ELF-1 (cell line): ENCODE results near the gene POLR1H.

Experiments used
- DNase-seq: peaks from one replicate; pipeline ENCODE4 v3.0.0-alpha.2; 2016; ENCODE audit warnings: low read depth, low spot score

The POLR1H gene

DNA sequence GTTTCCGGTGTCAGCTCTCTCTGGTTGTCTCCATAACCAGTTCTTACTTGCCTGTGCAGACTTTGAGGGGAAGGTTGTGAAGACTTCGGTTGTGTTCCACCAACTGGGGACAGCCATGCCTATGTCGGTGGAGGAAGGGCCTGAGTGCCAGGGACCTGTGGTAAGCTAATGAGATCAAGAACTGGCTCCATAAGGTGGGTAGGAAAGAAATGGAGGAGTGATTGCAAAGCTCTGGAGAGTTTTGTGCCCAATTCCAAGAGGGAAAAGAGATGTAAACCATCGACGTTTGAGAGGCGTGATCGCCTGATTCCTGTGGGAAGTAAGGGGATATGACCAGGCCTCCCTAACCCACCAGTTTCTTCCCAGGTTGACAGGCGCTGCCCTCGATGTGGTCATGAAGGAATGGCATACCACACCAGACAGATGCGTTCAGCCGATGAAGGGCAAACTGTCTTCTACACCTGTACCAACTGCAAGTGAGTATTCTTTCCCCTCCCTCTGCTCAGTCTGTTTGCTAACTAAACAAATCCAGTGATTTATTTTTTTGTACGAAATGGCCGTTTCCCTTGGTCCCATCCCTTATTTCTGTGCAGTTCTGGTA, 893 bp downstream of the POLR1H start:
- DNase-seq, result no peak

DNA sequence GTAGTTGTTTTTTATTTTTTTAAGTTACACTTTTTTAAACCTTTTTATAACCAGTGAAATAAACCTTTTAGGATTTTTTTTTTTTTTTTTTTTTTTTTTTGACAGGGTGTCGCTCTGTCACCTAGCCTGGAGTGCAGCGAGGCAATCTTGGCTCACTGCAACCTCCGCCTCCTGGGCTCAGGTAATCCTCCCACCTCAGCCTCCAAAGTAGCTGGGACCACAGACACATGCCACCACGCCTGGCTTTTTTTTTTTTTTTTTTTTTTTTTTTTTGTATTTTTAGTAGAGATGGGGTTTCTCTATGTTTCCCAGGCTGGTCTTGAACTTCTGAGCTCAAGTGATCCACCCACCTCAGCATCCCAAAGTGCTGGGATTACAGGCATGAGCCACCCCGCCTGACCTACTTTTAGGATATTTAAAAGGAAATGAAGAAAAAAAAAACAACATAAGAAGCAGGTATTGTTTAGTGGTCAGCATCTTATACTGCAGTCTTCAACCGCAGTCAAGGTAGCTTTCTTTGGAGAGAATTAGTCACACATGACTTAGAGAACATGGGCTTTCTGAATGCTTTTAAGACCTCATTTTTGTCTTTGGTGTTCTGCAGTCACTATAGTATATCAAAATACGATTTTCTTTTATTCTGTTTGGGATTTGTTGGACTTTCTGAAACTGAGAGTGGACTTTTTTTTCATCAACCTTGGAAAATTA, 1.6 kb downstream of the POLR1H start:
- DNase-seq, result no peak

DNA sequence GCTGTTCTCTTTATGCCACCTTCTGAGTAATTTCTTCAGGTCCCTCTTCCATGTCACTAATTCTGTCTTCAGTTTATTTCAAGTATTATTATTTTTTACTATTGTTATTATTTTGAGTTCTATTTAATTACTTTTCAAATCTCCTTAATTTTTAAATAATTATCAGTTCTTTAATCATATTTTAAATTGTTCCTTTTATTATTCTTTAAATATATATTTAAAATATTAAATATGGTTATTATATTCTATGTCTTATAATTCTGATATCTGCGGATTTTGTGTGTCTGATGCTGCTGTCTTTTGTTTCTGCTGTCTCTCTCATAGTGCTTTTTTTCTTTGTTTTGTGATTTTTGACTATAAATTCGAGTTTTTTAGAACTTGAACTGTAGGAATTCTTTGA, 2.2 kb downstream of the POLR1H start:
- DNase-seq, result no peak

DNA sequence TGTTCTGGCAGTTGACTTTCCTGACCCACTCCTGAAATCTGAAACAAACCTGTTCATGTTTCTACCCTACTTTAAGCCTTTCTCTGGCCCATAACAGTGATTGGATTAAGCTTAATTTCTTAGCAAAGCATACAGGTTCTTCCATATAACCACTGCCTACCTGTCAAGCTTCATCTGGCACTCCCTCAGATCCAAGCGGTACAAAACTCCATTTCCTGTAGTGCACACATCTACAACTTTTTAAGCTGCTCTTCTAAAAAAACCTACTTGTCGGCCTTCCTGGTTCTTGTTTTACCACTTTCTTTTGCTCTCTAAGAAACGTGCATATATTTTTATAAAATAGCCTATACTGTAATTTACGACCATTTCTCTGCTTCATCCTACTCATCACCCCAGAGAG, 5.0 kb downstream of the POLR1H start:
- DNase-seq, result no peak

DNA sequence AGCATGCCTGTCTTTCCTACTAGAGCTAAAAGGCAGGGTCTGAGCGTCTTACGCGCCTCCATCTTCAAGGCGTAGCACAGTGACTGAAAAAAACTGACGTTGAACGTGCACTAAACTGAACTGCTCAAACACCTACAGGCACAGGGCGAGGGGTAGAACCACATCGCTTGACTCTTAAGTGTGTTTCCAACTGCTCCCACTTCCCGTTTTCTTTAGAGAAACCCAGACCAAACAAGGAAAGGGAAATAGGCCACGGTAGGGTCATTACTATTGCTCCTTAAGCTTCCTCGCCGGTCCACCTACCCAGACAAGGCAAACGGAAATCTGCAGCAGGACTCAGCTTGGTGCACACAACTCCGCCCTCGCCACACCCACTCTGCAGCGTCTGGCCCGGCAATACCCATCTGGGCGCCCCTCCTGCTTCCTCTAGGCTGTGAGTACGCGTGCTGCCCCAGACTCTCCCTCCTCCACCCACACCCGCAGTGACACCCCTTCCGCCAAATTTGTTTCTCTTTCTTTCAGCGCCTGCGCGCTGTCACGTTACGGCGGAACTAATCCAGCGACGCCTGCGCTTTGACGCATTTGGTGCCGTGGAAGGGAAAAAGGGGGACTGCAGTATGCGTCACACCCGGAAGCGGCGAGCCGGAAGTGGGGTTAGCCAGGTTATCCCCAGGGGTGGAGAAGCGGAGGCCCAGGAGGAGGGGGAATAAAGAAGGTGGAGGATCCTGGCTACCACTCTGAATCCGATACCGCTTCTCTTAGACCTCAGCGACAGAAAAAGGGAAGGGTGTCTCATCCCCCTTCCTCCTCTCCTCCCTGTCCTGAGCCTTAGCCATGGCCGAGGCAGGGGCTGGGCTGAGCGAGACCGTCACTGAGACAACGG, 5.8 kb downstream of the POLR1H start, which contains the start of gene PPP1R11:
PPP1R11 (plus strand) TSS at position 622 of the 883 bp plus-strand sequence; CDS start at position 835, 213 bp downstream.
- peak; percentile 99 for DNase-seq

DNA sequence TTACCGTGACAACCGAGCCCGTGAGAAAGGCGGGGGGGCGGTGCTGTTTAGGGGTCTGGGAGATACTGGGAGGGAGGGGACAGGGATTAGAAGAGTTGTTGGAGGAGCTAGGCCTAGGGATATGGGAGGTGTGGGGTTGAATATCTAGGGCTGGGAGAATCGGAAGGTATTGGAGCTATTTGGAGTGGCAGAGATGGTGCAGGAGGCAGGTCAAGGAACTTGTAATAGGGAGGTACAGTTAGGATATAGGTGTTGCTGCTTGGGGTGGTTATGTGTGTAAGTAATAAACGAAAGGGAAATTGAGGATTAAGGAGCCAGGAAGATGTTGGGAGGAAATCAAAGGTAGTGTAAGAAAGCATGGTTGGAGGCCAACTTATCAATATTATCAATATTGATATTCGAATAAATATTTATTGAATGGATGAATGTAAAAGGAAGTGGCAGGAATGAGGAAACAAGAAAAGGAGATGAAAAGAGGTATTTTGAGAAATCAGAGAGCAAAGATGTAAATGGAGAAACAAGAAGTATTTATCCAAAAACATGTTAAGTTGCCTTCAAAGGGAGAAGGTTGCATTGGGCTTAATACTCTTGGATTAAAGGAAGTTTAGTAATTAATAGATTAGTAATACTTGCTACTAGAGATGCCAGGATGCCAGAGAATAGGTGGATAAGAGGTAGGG, 6.5 kb downstream of the POLR1H start:
- no peak for DNase-seq

DNA sequence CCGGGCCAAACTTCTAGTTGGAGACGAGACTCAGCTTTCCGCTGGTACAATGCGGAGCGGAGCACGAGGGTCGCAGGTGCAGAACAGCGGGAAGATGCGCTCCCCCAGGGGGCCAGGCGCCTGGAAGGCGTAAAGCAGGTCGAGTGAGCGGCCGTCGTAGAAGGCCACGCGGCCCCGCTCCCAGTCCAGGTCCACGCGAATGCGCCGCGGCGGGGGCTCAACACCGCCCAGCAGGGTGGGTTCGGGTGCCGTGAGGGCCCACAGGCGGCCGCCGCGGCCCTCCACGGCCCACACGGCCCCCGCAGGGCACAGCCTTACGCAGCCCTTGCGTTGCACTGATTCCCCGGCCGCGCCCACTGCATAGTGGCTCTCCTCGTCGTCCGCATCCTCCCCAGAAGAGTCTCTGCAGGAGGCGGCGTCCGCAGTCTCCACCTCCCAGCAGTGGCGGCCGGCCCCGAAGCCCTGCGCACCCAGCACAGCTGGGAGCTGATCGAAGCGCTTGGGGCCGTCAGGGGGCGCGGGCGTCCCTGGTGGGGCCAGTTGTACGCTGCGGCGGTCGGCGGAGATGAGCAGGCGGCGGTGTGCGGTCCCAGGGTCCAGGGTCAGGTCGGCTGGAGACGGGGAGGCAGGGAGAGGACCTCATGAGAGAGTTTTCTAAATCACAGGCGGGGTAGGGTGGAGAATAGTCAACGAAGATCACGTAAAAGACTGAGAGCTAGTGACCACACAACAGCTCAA, 10.2 kb downstream of the POLR1H start:
- DNase-seq, result peak; percentile 69

DNA sequence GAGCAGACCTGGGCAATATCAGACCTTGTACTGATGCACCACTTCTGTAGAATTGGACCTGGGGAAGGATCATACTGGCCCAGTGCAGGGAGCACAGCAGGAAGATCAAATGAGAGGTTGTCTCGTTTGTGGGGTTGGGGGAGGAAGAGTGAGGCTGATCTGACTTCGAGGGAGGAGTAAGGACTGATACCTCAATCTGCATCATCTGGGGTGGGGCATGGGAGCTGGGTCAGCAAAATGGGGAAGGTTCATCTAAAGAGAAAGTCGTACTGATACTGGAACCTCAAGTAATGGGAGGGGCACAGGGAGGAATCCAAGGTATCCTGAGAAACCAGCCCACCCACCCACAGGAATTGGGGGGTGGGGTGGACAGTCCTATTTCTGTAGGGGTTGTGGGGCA, 10.8 kb downstream of the POLR1H start:
- DNase-seq, result no peak

DNA sequence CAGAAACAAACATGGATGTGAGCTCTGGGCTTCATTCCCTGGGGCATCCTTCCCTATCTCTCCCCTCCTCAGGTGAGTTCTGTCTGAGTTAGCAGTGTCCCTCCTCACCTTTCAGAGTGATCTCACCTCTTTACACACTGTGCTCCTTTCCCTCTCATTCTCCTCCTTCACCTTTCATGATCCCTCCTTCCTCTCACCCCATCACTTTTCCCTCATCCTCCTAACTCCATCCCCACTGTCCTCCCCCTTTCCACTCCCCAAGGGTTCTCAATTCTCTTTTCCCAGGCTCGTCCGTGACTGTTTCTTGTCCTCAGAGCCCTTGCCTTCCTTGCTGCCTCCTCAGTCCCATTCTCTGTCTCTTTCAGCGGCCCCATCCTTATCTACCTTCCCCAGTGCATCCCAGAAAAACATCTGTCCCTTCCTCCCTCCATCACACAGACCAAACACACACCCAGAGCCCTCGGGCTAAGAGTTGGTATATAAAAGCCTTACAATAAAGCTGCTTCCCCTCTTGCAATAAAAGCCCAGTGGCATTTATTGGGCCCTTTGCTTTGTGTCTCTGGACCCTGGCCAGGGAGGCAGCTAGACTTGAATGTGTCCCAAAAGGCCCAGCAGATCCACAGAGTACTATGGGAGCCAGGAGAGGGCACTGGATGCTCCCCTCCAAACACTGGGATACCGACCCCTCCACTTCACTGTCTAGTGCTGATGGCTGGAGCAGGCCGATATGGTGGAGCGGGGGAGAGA, 12.6 kb downstream of the POLR1H start:
- DNase-seq, result peak; percentile 67

DNA sequence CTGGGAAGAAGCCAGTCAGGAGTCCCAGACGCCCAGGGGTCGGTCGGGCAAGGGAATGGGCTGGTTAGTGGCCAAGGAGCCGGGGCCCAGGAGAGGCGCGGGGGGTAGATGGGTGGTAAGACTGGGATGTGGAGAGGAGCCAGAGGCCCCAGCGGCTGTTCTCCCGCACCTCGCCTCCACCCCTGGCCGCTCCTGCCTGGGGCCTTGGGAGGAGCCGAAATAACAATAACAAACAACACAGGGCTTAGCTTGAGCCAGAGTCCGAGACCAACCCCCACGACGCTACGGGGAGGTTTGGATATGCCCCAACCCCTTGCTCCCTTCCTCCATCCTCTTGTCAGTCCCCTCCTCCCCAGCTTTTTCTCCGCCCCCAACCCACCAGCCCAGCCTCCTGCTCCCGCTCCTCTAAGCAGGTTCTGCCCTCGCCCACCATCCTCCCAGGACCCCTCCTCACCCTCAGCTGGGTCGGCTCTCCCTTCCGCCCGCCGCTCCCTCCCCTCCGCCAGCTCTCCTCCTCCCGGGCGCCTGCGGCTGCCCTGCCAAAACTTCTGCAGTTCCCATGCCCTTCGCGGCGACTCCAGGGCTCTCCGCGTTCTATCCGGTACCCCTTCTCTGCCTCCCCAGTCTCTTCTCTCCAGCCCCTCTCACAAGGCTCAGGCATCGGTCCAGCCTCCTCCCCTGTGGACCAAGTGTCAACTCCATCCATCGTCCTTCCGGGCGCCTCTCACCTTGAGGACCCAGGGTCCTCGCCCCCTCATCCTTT, 13.4 kb downstream of the POLR1H start:
- peak; percentile 94 for DNase-seq

DNA sequence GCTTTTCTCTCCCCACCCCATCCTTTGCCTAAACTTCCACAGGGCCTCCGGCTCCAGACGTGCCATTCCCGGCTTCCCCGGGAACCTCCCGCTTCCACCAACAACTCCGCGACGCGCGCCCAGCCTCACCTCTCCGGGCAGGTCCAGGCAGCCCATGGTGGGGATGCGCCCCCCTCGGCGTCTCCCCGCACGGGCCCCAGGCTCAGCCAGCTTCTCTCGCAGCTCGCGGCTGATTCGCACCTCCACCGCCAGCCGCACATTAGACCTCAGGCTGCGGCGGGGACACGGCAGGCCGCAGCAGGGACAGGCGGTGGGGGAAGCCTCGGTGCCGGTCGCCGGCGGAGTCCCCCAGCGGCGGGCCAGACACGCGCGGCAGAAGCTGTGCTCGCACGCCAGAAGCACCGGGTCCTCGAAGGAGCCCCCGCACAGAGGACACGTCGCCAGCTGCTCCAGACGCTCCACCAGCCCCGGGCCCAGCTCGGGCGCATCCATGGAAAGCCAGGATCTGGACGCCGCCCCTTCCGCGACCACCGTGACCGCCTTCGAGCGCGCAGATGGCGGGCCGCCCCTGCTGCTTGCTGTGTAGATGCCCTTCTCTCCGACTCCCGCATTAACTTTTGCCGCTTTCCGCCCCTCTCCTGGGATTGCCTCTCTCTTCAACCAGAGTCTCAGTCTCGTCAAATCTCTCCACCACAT, 14.2 kb downstream of the POLR1H start, which contains the start of gene RNF39:
RNF39 (minus strand) TSS at position 676 of the 696 bp plus-strand sequence; CDS start at position 492, 184 bp downstream.
- DNase-seq, result peak; percentile 25

DNA sequence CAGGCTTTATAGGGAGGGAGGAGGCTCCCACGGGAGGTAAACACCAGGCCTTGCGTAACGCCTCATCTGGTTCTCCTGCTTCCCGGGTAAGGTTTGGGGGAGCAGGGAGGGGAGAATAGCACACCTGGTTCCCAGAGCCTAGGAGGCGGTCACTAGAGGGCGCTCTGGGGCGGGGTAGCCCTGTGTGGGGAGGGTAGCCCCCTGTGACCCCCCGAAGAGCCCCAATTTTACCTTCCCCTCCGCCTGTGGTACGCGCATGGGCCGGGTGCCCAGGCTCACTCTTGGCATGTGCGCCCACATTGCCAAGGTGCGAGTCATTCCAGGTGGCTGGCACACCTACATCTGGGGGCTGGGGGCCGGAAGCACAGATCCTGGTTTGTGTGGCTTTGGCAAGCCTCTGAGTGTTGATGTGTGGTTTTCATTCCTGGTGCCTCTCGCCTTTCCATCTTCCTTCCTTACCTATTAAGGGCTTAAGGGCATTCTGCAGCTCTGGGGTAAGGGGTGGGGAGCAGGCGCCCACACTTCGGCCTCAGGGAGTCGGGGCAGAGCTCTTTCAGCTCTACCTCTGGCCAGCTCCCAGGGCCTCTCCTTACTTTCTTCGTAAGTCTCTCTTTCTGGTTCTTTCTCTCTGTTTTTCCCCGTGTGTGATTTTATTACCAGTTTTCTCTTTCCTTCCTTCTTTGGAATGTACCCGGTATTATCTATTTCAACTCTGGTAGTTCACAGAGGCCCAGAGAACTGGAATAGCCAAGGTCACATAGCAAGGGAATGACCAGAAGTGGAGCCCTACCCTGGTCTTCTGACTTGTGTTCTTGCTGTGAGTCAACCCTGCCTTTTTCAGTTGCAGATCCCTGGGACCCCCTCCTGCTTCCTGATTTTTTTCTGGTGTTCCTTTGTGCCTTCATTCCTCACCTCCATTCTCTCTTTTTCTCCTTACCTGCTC, 15.0 kb downstream of the POLR1H start:
- DNase-seq, result peak; percentile 20

DNA sequence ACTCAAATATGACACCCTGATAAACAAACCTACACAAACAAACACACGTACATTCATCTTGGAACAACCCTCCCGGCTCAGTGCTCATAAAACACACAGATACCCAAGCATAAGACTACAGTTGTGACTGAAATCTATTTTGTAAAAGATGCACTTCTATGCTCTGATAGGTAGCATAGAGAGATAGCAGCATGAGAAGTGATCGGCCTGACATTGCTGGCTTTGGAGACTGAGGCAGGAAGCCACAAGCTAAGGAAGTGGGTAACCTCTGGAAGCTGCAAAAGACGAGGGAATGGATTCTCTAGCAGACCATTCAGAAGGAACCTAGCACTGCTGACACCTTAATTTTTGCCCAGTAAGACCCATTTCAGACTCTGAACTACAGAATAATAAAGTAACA, 16.2 kb downstream of the POLR1H start:
- DNase-seq, result no peak

DNA sequence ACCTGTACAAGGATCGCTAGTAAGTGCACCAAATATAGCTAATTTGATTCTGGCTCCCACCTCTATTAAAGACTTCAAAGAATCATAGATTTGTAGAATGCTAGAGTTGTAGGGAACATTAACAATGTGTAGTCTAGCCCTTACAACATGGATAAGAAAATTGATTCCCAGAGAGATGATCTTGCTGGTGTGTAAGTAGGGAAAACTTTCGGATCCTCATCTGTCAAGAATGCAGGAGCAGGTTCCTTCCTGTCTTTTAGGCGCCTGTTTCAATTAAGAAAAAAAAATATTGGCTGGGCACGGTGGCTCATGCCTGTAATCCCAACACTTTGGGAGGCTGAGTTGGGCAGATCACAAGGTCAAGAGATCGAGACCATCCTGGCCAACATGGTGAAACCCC, 26.8 kb downstream of the POLR1H start:
- DNase-seq, result no peak

DNA sequence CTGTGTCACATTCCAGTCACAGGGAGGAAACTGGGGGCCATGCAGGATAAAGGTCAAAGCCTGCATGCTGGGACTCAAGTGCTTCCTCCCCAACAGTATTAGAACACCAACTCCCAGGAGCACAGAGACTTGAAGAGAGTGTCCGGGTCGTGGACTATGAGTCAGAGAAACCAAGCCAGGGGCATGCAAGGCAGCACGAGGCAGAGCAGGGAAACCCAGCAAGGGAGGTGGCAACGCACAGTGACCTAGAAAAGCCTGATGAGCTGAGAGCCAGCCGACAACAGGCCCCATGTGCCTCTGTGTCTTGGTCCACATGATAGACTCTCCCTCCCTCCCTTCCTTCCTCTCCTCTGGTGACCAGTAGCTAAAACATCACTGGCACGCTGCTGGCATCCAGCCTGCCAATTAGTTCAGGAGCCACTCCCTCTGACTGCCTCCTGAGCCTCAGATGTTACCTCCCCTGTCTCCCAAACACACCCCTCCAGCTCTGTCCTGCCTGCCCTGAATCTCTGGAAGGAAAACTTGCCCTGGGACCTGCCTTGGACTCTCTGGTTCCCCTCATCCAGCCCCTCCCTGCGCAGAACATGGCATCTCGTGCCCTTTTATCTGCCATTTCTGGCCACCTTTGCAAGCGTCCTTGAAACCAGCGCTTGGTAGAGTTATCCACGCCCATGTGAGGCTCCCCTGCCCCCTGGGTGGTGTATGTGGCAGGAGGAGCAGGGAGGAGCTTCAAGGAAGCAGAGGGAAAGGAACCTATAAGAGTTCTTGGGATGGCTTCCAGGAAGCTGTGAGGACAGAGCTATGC, 30.7 kb downstream of the POLR1H start:
- peak; percentile 4 for DNase-seq

DNA sequence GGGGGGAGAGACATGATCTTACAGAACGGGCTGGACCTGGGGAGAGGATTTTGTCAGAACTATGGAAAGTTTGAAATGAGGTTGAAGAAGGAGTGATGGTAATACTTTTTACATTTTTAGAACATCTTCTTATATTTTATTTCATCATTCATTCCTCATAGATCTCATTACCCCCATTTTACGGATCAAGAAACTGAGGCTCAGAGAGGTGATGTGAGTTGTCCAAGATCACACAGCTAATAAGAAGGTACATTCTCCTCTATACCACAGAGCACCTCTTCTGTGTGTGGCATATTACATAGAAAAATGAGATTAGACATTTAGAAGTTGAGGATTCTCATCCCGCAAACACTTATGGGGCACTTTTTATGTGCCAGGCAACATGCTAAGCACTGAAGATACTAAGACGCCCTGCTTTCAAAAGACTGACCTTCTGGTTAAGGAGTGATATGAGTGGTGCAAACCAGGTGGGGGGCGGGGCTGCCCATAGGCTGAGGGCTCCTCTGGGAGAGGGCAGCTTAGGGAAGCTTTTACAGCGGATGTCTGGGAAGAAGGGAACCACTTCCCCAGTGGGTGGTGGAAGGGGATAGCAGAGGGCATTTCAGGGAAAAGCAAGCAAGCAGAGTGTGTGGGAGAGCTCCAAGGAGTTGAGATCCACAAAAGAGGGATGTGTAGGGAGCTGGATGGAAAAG, 31.9 kb downstream of the POLR1H start:
- no peak for DNase-seq
